Measurements from ENCODE around the gene VSTM5.

- TF ChIP-seq POLR2A (IDR thresholded peaks at IDR 0.05; ENCODE audit: low read depth, low read length) (no peak), TAF1 (IDR thresholded peaks at IDR 0.05; ENCODE audit: borderline replicate concordance, low read depth, low read length) (no peak), POLR2AphosphoS5 (IDR thresholded peaks at IDR 0.05; ENCODE audit: low read depth, low read length) (no peak)
These were observed 18.9 kb downstream of the VSTM5 start for GRCh38 chr11:93831343-93832127.
